ENCODE measurements around the gene BCL11A.

Gene BCL11A

DNA sequence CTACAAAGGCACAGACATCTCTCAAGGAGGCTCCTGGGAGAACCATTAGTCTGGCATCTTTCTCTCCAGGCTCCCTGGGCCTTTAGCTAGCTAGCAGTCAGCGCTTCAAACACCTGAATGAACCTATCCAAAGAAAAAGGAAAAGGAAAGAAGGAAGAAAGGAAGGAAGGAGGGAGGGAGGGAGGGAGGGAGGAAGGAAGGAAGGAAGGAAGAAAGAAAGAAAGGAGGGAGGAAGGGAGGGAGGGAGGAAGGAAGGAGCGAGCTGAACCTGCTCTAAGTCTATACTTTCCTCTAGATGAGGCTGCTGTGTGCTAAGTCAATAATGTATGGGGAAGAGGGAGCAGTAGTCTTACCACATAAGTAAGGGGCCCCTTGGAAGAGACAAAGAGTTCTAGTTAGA, 5.1 kb upstream of the BCL11A start:
- DNase-seq: no peak

DNA sequence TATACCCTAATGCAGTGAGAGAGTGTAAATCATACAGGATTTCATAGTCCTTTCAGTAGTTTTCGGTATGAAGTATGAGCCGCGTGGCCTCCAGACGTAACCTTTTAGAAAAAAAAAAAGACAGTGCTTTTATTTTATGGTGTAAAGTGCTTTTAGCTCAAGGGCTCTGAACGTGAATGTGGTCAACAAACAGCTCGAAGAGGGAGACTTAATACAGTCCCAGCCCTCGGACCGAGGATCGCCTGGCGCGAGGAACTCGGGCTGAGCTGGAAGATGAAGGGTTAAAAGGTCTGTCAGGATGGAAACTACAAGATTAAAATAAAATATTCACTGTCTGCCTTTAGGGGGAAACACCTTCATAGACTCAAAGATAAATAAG, 4.0 kb upstream of the BCL11A start:
- DNase-seq: no peak

DNA sequence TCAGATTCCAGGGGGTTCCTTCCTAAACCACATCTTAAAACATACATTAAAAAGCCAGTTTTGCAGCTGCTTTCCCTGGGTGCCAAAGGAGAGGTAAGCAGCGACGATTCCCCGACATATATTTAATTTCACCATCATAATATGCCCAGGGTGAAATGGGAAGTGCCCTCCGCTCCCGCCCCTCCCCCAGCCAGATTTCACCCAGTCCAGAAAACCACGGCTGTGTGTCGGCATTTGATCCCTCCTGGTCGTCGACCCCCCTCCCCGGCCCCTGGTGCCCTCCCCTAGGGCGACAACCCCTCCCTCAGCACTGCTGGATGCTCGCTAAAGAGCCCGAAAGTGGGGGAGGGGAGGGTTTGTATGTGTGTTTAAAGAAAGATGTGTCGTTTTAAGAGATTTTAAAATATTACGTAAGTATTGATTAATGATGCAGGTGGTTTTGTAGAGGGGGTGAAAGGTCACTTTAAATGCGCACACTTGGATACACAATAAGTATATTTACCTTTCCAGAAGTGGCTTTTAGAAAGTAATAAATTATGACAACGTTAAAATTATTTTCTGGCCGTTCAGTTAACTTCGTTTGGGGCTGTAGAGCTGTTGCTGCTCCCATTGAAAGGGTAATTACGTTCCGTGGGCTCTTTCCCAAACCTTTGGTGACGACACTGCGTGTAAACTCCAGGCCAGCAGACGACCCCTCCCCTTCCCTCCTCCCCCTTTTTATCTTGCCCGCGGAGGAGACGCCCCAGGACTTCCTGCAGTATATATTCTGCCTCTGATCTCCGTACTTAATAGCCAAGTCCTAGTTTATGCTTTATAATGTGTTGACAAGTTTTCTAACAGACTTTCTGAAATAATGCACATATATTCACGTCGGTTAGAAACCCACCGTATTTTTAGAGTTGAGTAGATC, 3.4 kb upstream of the BCL11A start:
- DNase-seq: no peak

DNA sequence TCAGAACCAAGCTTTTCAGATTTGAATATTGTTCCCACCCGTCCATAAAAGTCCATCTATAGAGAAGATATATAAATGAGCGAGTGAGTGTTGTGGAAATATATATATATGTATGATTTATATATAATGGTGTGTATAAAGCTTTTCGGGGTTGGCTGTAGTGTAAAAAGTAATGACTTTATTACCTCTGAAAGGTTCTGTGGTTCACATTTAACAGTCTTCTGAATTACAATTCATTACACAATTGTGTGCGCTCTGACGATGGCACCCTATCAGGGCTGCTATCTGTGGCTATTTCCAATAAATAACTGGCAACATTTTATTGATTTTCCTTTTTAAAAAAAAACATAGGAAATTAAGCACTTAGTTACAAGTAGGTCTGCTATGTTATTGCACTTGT, 2.7 kb upstream of the BCL11A start:
- DNase-seq: no peak

DNA sequence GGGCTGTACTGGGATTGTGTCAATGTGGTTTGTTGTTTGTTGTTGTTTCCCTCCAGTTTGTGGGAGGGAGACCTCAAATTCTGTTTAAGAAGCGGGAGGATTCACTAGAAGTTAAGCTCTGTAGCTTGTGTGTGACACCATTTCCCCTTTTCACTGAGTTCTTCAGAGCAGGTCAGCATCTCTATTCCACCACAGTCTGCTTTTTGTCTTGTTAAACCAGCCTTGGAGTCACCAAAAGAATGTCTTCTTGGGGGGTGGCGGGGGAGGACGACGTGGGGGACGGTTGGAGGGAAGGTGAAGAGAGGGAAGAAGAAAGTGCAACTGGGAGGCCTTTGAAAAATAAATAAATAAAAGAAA, 2.3 kb upstream of the BCL11A start:
- no peak for DNase-seq

DNA sequence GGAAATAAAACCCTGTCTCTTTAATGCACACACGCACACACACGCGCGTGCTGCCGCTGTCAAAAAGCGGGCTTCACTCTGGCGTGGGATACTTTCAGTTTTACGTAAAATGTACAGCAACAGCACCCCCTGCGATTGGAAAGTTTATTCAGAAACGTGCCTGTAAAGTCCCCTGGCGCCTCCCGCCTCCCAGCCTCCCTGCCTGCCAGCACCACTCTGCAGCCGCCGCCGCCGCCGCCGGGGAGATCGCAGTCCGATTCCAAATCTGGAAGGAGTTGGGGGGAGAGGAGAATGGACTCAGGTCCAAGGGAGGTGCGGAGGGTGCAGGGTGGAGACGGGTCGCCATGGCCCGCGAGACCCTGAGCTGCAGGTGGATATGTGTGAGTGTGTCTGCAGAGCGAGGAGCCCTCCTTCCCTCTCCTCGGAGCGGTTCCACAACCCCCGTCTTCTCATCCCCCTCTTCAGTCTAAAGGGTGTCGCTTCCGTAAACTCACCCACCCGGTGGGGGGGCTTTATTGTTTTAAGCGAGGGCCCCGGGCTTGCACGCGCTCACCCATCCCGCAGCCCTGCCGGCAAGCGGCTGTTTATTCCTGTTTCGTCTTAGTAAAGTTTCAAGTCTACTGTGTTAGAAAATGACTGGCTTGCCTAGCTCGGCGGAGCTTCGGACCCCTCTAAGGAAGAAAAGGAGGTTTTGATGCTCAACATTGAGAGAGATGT, 1.8 kb upstream of the BCL11A start:
- peak; percentile 28 to 43 for DNase-seq

DNA sequence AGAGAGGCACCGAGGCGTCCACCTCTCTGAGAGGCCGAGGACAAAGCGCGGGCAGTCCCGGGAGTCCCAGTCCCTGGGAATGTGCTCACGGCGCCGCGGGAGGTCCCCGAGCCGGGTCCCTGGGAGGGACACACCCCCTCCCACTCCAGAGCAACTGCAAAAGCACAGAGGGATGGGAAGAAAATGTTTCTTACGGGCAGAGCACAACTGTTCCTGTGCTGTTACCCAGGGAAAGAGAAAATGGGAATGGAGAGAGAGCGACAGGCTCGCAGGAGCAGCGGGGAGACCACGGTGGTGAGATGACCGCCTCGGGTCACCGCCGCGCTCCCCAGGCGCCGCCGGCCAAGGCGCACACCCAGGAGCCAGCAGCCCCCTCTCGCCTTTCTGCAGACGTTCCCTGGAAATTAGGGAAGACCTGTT, 1.2 kb upstream of the BCL11A start:
- no peak for DNase-seq

DNA sequence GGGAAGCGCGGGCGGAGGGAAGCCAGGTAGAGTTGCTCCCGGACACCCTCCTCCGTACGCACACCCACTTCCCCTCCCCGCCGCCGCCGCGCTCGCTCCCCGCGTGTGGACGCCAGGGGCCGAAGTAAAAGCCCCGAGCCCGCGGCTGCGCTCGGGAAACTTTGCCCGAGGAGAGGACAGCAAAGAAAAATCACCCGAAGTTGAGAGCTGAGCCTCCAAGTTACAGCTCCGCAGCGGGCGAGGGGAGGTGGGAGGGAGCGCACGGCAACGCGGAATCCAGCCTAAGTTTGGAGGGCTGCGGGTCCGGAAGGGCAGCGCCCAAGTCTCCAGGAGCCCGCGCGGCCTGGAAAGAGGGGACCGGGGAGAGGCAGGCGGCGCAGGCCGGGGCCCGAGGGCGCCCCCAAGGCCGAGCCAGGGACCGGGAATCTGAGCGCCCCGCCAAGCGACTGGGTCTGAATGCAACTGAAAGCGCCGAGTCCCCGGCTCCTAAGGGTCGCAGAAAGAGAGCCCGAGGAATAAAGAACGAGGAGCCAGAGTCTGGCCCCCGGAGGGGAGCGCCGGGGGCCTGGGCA, 706 bp upstream of the BCL11A start:
- peak in 1 of 2 donors; percentile 37 for DNase-seq

DNA sequence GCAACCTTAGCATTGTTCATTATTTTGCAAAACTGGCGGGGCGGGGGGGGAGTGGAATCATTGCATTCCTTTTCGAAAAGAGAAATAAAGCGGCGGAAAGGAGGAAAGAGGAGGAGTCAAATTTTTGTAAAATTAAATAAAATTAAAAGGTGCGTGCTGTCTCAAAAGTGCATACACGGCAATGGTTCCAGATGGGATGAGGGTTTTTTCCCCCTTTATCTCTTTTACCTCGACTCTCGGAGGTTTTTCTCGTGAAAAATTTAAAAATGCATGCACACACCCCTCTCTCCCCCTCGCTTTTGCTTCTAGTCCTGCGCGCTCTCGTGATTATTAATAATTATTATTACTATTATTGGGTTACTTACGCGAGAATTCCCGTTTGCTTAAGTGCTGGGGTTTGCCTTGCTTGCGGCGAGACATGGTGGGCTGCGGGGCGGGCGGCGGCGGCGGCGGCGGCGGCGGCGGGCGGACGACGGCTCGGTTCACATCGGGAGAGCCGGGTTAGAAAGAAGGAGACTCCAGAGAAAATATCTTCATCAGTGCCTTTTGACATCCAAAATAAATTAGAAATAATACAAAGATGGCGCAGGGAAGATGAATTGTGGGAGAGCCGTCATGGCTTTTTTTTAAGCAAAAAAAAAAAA, 481 bp downstream of the BCL11A start:
- no peak for DNase-seq

DNA sequence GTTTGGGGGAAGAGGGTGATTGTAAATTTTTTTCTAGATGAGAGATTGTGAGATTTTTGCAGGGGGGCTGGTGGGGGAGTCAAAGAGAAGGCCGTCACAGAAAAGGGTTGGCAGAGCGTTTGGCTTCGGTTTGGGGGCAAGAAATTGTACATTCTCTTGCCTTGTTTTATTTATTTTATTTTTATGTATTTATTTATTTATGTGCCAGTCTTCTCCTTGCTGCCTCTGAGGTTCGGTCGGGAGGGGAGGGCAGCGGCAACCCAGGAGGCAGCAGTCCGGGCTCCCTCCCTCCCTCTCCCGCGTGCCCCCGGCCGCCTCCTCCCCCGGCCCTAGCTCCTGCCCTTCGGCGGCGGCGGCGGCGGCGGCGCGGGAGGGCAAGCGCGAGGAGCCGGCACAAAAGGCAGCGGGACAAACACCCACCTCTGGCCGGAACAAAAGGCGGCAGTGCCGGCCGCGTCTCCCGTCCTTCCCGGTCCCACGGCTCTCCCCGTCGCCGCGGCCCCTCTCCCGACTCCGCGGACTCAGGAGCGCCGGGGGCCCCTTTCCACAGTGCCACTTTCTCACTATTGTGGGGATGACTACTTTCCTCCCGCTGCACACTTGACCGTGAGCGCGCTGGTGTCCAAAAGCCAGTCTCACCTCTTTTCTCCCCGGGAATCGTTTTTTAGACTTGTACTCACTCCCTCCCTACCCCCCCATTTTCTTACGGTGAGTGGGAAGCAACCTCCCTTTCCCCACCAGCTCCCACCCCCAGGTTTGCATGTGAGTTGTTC, 1.2 kb downstream of the BCL11A start:
- DNase-seq: no peak

DNA sequence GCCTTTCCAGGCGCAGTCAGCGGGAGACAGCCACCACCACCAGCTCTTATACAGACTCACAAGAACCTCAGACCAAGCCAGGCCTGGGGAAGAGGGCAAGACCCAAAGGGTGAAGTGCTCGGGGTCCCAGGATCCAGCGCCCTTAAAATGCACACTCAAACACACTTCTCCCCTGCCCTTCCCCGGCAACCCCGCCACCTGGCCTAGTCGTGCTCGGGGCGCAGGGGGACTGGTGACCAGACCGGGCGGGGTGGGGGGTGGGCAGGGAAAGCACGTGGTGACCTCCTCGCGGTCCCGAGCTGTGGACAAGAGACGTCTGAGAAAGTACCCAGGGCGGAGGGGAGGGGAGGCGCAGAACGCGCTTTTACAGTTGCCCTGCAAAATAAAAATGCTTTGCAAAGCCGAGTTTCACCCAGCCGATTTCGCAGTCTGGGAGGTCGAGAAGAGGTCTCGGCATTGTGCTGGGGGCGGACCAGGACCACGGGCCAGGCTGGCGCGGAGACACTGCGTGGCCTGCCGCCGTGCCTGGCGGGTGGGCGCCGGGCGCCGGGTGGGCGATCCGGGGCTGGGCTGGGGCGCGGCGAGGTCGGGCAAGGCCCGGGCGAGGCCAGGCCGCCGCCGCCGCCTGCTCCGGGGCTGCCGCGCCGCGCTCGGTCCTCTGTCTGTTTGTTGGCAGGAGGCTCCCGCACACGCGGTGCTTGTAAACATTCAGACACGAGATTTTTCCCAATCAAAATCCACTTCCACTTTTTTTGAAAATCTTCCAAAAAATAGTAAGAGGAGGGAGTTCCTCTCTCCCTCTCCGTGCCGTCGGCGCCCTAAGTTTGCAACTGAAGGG, 2.0 kb downstream of the BCL11A start:
- DNase-seq: peak in 1 of 2 donors; percentile 26

DNA sequence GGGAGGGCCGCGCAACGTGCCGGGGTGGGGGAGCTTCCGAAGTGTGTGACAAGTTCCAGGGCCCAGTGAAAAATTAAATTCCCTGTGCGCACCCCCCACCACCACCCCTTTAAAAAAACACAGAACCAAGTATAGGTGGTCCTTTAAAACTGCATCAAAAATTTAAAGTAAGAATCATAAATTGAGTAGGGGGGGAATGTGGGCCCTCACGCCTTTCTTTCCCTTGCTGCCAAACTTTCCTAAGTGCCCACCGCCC, 2.5 kb downstream of the BCL11A start:
- DNase-seq: no peak

DNA sequence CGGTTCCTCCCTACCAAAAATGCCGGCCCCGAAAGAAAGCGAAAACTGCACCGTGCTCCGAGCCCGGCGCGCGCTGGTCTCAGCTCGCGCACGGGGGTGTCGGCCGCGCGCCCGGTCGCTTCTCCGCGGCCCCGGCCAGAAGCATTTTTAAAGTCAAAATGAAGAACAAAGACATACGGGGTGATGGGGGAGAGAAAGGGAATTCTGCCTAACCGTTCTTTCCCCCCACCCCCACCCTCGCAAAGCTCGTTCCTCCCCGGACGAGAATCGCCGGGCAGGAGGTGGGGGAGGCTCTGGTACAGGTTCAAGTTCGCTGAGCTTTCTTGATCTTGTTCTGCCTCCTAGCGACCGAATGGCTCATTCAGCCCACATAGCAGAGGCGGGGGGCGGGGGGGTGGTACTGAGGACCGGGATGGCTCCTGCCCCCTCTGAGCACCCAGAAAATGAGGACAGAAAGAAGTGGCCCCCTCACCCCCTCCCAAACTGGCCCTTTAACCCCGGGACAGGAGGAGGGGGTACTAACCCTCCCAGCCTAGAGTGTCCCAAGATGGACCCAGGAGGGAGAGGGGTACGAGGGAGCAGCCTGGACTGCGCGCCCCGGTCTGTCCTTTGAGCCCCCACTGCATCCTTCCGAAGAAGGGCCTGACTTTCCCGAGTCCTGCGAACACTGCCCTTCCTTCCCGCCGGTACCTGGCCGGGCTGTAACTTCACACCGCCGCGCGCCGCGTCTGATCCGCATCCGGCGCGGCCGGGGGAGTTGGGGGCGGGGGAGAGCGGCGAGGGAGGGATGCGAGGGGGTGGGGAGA, 3.1 kb downstream of the BCL11A start:
- peak; percentile 69 to 72 for DNase-seq

DNA sequence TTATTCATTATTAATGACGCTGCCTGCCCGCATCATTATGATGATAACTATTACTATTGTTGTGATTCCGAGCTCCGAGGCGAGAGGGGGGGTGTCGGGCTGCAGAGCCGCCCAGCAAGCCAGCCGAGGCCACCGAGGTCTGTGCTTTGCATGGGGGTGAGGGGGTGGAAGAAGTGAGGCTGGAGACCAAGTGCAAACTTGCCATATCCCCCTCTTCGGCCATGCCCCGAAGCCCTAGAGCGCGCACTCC, 3.6 kb downstream of the BCL11A start:
- DNase-seq: no peak

DNA sequence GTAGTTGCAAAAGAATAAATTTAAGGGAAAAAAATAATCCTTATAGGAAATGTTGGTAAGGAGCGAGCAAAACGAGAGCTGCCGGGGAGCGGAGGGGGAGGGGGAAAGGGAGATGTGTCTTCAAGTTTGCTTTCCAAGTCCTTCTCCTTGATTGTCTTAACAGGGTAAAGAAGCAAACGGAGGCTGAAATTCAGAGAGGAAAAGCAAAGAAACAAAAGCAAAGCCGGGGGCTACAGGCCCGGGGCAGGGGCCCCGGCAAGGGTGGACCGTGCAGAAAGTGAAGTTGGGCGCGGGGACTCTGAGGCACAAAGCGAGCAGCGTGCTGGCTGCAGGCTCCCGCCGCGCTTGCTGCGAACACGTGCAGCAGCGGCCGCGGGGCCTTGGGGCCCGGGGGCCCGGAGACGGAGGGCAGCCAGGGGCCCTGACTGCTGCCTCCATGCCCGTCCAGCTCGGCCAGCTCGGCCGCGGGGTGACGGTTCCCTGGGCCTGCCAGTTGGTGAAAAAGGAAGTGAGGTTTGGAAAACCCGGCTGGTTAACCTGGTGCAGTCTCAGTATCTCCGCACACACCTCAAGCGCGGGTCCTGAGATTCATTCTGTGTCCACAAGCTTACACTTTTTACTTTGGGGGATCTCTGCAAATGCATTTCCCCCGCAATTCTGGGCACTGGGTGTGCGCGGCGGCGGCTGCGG, 4.1 kb downstream of the BCL11A start:
- no peak for DNase-seq

DNA sequence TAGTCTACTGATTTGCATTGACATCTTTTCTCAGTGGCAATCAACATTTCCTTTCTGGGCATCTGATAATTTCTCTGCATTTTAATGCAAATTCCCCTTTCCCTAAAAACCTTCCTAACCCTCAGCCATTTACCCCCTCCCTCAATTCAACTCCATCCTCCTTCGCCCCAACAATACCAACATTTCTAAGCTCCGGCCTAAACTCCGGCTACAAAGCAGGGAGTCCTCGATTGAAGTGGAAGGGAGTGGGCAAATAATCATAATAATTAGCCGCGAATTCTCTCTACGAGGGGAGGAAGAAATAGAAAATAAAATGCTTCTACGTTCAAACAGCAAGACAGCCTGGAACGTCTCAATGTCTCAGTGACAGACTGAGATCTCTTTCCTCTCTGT, 4.6 kb downstream of the BCL11A start:
- DNase-seq: no peak

DNA sequence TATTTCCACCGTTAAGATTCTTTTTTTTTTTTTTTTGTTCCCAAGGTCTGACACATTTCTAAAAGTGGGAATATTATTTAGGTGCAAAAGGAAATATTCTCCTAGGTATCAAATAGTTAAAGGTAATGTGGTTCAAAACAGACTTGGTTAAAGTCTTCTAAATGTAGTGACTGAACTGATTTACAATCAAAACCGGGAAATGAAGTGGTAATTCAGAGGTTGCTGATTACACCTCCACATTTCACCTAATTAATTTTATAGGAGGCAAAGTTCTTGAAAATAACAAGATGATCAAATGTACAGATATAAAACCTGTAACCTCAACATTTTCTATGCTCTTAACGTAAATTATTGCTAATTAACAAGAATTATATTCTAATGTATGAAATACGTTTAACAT, 5.1 kb downstream of the BCL11A start:
- DNase-seq: no peak

DNA sequence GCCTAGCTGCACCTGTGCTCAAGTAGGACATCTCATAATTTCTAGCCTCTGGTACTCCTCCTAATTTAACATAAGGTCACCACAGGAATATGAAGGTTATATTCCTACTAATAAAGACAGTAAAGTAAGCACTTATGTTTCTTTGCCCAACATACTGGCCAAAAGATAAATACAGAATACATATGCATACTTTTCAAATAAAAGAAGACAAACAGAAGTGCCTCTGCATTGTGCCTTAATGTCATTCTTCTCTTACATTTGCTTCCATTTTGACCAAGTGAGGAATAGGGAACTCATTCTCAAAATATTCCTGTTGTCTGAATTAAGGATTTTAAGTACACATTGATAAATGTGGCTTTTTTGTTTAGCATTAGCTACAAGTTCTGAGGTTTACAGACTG, 5.6 kb downstream of the BCL11A start:
- DNase-seq: no peak

DNA sequence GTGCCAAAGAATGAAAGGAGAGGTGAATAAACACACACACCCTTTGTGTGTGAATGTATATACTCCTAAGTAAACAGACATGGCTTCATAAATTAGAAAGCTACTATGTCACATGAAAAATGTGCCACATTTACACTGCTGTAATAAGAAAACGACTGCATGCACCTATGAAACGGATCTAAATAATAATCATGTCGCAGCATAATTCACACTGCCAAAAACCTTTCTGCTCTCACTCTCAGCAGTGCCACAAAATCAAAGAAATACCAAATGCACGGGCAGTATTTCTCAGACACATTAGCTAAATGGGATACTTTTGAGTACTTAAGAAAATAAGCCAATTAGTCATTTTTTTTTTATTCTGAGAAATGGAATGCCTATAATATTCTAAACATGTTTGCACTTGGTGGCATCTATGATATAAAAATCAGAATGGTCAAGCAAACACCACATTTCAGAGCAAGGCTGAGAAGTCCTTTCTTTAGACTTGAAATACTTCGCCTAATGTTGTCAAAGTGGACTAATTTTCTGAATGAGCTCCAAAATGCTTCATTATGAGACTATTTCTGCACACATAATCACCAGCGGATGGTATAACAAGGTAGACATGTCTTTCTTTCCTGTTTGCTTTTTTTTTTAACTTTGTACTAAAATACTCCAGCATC, 6.6 kb downstream of the BCL11A start:
- no peak for DNase-seq

DNA sequence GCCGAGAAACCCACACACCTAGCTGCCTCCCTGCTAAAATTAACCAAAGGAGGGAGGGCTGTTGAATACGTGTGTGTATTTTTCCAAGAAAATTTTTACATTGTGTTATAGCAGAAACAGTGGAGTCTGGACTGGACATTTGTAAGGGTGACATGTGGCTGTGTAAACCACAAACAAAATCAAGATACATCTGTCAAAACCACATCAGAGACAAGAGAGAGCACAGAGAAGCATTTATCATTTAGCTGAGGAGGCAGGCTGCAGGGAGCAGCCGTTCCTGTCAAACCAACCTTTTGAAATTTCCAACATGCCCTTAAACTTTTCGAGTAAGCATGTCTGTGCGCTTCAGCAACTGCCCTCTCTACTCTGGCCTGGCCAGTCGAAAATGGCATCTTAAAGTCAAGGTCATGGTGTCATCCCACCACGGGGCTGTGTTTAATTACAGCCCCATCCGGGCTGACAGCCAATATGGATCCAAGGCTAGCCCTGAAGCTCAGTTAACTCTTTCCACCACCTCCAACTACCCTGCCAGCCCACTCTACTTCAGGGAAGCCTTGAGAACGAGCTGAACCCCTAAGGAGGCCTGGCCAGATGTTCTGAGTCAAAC, 8.4 kb downstream of the BCL11A start:
- DNase-seq: no peak
